ENCODE data around the gene ADRA2C.

The ADRA2C gene

DNA sequence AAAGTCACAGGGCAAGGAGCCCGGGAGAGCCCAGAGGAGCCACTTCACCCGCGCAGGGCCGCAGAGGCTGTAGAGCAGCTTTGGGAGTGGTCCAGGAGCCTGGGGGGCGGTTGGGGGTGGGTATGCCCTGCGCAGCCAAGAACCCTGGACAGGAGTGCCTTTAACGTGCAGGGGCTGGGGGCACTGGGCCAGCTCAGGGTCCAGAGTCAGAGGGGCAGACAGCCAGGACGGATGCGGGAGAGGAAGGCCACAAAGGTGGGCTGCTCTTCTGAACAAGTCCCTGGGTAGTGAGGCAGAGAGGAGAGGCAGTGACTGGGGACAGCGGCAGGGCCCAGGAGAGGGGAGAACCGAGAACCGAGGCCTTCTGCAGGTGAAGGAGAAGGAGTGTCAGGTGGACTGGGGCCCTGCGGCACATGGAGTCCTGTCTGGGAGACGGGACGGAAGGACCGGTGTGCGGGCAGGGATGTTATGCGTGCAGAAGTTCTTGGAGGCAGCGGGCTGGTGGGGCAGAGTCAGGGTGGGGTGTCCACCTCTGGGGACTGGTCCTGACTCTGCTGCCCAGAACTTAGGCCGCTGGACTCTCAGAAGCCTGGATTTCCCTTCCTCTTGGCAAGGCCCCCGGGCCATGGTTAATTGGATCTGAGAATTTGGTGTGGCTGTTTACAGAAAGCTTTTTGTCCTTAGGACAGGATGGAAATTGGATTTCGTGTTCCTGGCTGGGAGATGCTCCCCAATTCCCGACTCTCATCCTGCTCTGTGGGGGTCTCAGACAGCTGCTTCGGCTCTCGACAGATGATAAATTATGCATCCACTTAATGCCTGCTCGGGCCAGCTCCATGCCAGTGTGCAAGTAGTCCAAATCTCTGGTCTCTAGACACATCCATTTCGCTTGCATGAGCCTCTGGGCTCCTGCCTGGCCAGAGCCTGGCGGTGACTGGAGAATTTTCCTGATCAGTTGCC, 31.9 kb downstream of the ADRA2C start:
- DNase-seq (ENCODE audit: low spot score) = no peak

- no peak for DNase-seq (ENCODE audit: low spot score)
These were observed 33.3 kb downstream of the ADRA2C start for GRCh38 chr4:3799496-3799895.

DNA sequence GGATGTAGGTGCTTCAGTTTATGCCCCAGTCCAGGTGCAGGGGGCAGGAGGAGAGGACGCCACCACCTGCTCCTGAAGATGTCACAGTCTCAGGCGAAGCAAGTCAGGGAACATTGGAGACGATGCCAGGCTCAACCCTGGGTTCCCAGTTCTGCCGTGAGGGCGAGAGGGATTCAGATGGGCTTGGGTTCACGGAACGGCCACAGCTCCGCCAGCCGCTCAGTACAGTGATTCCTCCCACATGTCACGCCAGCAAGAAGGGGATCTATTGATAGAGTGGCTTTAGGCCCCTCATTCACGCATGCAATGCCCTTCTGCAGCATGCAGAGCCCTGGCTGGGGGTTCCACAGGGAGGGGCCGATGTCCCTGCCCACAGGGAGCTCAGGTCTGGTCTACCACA, 34.2 kb downstream of the ADRA2C start:
- no peak for DNase-seq (ENCODE audit: low spot score)

DNA sequence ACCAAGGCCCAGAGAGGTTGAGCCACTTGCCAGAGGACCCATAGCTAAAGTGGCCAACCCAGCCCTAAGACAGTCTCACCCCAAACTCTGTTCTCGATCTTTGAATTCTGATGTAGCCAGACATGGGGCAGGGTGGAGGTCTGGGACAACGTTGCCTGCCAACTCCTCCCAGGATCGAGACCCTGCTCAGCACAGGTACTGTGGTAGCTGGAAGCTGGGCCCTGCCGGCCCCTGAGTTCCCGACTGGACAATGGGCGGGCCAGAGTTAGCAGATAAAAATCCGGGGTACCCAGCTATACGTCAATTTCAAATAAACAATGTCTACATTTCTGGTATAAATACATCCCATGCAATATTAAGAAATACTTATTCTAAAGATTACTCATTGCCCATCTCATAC, 35.3 kb downstream of the ADRA2C start:
- no peak for DNase-seq (ENCODE audit: low spot score)

DNA sequence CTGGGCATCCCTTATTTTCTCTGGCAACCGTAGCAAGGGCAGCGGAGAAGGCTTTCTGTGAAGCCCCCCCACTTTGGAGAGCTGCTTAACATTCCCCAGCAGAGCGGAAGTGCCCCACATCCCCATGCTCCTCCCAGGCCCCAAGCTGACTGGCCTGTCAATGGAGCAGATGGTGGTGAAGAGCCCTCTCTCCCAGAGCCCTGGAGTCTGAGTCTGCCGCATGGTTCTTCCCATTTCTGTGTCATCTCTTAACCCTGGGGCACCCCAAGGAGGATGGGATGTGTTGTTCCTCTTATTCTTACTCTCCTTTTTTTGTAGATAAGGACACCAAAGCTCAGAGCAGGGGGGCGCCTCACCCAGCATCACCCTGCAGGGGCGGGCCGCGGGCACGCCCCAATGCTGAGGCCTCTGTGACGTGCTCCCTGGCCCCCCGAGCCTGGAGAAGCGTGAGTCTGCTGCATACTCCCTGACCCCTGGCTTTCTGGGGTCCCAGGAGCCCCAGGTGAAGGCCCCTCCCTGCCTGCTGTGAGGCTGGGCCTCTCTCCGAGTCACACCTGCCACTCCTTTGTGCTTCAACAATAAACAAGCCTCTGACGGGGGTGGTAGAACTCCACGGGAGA, 35.9 kb downstream of the ADRA2C start:
- DNase-seq (ENCODE audit: low spot score) = no peak

DNA sequence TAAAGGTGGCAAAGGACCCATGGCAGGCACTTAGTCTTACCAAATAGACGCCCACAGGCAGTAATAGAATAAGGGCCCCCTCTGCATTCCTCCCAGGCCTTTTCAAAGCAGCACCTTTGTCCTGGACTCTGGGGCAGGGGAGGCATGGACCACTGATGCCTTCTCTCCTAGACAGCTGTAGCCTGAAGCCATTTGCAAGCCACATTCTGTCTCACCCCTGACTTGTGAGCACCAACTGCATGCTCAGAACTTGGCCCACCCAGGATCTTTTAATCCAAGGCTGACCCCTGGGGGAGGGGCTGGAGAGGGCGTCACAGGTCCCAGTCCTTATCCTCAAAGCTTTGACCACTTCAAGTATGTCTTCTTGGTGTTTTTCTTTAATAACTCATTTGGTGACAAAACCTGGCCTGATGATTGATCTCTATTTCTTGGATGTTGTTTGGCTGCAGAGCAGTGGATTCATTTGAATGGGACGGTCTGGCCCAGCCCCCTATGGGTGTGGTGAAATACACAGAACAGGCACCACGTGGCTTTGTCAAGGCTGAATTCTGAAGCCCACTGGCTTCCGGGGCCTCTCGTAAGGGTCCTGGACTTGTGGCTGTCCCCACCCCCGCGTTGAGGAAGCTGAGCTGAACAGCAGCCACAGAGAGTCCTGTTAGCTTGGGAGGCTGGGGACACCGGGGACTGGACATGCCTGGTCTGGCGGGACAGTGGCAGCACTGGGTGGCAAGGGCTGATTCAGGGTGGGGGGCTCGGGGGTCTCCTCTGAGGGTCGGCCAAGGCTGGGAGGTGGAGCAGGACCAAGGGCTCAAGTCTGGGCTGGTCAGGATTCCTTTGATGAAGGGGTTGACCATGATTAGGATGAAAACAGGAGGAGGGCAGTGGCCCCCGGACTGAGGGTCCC, 36.6 kb downstream of the ADRA2C start:
- no peak for DNase-seq (ENCODE audit: low spot score)

GRCh38 chr4:3803475-3803847, 37.3 kb downstream of the ADRA2C start:
- DNase-seq (ENCODE audit: low spot score) = no peak

DNA sequence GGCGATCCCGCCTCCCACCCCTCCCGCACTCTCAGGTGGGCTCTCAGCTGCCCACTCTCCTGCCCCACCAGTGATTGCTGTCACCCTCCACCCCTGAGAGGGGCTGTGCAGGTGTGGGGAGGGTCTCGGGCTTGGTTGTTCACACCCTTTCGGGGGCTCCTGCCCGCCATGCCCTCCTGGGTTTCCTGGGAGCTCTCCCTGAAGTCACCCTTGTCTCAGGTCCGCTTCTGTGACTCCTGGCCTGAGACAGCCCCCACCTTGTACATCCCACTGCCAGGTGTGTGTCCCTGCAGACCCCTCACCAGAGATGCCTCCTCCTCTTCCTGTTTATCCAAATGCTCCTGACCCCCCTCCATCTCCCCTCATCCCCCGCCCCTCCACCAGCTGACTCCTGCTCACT, 37.8 kb downstream of the ADRA2C start:
- no peak for DNase-seq (ENCODE audit: low spot score)

DNA sequence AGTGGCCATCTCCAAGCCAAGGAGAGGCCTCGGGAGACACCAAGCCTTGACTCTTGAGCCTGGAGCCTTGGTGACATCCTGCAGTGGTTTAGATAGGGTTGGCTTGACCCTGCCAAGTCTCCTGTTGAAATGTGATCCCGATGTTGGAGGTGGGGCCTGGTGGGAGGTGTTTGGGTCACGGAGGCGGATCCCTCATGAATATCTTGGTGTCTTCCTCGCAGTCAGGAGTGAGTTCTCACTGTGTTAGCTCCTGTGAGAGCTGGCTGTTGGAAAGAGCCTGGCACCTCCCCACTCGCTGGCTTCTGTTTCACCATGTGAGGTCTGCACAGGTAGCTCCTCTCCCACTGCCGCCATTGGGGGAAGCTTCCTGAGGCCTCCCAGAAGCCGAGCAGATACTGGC, 38.8 kb downstream of the ADRA2C start:
- DNase-seq (ENCODE audit: low spot score) = no peak

DNA sequence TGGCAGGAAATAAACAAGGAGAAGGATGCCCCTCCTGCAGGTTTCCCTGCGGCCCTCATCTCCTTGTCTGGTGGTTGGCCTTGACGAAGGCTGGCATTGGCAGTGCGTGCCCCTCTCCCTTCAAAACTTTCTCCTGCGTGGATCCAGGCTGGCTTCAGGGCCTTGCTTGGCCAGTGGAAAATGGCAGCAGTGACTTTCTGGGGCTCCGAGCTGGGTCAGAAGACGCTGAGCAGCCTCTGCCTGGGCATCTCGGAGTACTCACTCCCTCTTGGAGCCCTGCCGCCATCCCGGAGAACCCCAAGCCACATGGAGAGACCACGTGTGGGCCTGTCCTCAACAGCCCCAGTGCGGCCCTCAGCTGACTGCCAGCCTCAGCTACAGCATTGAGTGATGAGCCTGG, 39.5 kb downstream of the ADRA2C start:
- DNase-seq (ENCODE audit: low spot score) = no peak

DNA sequence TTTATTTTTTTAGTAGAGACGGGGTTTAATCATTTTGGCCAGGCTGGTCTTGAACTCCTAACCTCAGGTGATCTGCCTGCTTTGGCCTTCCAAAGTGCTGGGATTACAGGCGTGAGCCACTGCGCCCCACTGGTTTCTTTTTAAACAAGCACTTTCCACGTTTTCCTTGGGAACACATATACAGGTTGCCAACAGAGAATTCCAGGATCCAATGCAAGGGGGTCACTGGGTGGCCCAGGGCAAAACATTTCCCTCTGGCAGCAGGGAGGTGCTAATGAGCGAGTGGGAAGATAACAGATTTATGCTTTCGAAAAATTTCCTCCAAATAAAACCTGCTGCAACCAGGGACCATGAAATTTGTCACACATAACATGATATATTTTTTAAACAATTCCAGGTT, 41.1 kb downstream of the ADRA2C start:
- DNase-seq (ENCODE audit: low spot score) = no peak

DNA sequence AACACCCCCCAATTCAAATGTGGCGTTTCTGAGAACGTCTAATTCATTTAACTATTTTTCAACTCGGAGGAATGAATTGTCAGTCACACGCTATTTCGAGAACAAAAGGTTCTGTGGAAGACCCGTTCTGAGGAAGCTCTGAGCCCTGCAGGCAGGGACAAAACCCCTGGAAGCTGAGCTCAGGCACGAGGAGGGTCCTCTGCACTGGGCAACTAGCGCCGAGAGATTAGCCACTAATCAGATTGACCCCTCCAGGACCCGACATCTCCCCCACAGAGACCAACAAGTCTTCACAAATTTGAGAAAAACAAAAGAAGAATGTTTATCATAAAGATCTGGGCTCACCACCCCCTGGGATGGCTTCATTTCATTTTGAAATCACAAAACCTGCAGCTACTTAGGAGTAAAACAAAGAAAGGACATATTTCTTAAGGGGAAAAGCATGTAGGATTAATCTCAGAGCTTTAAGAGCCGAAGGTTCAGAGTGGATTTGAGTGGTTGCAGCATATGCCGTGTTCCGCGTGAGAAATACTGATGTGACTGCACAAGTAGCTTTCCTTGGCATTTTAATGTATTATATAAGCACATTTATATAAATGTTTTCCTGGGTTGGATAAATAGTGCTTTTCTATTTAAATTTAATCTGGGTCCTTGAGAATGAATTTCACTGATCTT, 41.8 kb downstream of the ADRA2C start:
- no peak for DNase-seq (ENCODE audit: low spot score)

- no peak for DNase-seq (ENCODE audit: low spot score)
These were observed 42.4 kb downstream of the ADRA2C start for GRCh38 chr4:3808597-3808996.

- no peak for DNase-seq (ENCODE audit: low spot score)
These were observed 42.8 kb downstream of the ADRA2C start for GRCh38 chr4:3809028-3809427.

- DNase-seq (ENCODE audit: low spot score) = no peak
These were observed 43.4 kb downstream of the ADRA2C start for GRCh38 chr4:3809451-3810110.

GRCh38 chr4:3810111-3810680, 44.0 kb downstream of the ADRA2C start:
- DNase-seq (ENCODE audit: low spot score) = no peak

DNA sequence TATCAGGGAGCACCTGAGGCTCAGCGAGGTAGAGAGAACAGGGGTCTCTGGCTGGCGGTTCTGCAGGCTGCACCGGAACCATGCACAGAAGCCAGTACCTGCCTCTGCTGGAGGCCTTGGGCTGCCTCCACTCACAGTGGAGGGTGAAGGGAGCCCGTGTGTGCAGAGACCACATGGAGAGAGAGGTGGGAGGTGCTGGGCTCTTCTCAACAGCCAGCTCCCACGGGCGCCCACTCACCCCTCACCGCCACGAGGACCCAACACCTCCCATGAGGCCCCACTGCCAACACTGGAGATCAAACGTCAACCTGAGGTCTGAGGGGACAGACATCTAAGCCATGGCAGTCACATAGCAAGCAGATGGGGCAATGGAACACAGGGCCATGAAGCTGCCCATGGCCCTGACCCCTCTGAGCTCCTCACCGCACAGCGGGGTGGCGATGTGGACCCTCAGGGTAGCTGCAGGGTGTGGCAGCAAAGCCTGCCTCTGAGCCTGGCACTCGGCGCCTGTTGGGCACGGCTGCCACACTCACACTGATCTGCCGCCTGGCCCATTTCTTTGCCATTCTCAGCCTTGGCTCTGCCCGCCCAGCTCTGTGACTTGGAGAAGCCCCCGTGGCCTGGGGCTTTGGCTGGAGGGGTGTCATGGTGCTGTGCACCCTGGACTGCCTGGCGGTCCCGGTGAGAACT, 44.8 kb downstream of the ADRA2C start:
- no peak for DNase-seq (ENCODE audit: low spot score)

- DNase-seq (ENCODE audit: low spot score) = no peak
These were observed 45.4 kb downstream of the ADRA2C start for GRCh38 chr4:3811621-3812020.

DNA sequence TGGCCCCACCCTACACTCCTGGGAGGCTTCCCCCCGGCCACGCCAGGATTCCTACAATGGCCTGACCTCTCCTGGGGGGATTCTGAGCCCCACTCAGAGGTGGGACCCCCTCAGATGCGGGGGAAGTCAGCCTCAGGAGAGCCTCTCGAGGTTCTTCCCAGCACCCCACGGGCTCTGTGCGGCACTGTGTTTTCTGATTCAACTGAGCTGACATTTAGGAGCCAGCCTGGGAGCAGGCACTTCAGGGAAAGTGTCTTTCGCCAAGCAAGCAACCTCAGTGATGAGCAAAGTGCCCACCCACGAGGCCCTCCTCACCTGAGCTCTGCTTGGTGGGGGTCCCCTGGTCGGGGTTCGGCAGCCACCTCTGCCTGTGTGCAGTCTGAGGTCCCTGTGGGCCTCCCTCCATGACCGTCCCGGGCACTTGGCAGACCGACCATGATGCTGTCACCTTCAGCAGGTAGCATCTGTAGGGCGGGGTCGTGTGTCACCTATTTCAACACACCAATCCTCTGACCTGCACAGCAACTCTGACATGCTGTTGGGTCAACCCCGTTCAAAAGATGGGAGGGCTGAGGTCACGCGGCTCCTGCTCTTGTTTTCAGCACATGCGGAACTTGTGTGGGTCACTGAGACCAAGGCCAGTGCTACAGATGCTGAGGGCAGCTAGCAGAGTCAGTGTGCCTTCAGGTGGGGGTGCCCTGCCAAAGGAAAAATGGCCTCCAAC, 46.2 kb downstream of the ADRA2C start:
- DNase-seq (ENCODE audit: low spot score) = no peak
